Activated naive CD4-positive, alpha-beta T cell treated with Interleukin-2 at 50 U/mL for 16 hours (primary cell): ENCODE measurements around the gene RGS3.

ENCODE experiments used
- DNase-seq: peaks from one replicate; pipeline ENCODE4 v3.0.0-alpha.2; 2020

RGS3 gene

GRCh38 chr9:113645227-113645977 is 181.9 kb downstream of the RGS3 start:
- DNase-seq: no peak

DNA sequence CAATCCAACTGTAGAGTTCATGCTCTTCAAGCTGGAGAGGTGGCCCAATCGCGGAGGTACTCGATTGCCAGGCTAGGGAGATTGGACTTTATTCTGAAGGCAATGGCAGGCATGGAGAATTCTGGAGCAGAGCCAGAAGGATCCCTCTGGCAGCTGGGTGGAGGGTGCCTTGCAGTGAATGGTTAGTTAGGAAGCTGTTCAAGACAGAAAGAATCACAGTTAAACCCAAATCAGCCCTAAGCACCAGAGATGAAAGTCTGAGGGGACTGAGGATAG is 182.4 kb downstream of the RGS3 start:
- DNase-seq: no peak

DNA sequence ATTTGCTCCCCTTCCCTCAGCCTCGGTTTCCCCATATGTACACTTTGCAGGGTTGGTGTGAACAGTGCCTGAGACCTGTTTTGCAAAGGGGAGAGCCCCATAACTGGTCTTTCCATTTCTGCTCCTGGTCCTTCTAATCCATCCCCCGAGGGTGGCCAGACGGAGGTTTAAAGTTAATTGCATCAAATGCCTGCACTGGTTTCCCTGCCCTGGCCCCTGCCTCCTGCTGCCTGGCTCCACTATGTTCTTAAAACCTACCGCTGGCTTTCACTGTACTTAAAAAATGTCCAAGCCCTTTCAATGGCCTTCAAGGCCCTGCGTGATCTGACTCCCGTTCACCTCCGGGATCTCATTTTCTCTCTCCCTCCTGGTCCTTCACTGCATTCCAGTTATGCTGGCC is 183.0 kb downstream of the RGS3 start:
- DNase-seq: no peak
